Measurements from ENCODE around the gene HORMAD2.

HORMAD2 gene

DNA sequence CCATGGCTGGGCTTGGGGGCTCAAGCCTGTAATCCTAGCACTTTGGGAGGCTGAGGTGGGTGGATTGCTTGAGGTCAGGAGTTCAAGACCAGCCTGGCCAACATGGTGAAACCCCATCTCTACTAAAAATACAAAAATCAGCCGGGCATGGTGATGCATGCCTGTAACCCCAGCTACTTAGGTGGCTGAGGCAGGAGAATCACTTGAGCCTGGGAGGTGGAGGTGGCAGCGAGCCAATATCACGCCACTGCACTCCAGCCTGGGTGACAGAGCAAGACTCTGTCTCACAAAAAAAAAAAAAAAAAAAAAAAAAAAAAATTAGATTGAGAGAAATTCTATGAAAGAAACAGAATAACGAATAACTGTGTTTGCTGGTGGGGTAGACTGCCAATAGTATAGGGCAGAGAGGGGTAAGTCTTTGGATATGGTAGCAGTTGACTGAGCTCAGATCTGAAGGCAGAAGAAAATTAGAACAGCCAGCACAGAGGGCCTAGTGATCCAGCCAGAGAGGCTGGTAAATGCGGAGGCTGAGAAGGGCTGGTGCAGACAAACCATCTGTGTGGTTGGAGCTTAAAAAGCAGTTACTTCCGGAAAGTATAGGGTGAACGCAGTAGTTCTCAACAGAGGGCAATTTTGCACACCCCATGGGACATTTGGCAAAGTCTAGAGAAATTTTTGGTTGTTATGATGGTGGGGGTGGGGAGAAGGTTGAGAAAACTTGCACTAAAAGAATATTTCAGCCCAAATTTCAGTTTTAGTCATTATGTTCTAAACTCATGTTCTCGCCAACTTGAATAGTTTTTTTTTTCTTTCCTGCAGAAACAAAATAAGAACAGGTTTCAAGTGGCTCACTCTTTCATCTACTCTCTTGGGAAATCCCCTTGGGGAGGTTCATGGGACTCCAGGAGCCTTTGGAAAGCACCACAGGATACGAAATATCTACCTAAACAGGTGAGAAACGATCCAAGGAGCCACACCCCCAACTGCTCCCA is 1.6 kb upstream of the HORMAD2 start:
- TF ChIP-seq YY1 (IDR thresholded peaks at IDR 0.05; ENCODE audit: low read depth) (no peak), CREB1 (IDR thresholded peaks at IDR 0.05; ENCODE audit: low read depth) (no peak), TEAD4 (IDR thresholded peaks at IDR 0.05) (no peak), EP300 (IDR thresholded peaks at IDR 0.05; ENCODE audit: borderline replicate concordance) (no peak), NFIC (IDR thresholded peaks at IDR 0.05) (no peak), RAD21 (IDR thresholded peaks at IDR 0.05; ENCODE audit: low read depth) (no peak), FOXM1 (IDR thresholded peaks at IDR 0.05; ENCODE audit: borderline replicate concordance, low read depth) (no peak), CEBPB (IDR thresholded peaks at IDR 0.05) (no peak), ZBTB7A (IDR thresholded peaks at IDR 0.05; ENCODE audit: low read depth) (no peak), TAF1 (IDR thresholded peaks at IDR 0.05; ENCODE audit: low read depth) (no peak), EGR1 (IDR thresholded peaks at IDR 0.05) (no peak), TCF12 (IDR thresholded peaks at IDR 0.05; ENCODE audit: low read depth) (no peak)
- TF ChIP-seq, protein P1, sequence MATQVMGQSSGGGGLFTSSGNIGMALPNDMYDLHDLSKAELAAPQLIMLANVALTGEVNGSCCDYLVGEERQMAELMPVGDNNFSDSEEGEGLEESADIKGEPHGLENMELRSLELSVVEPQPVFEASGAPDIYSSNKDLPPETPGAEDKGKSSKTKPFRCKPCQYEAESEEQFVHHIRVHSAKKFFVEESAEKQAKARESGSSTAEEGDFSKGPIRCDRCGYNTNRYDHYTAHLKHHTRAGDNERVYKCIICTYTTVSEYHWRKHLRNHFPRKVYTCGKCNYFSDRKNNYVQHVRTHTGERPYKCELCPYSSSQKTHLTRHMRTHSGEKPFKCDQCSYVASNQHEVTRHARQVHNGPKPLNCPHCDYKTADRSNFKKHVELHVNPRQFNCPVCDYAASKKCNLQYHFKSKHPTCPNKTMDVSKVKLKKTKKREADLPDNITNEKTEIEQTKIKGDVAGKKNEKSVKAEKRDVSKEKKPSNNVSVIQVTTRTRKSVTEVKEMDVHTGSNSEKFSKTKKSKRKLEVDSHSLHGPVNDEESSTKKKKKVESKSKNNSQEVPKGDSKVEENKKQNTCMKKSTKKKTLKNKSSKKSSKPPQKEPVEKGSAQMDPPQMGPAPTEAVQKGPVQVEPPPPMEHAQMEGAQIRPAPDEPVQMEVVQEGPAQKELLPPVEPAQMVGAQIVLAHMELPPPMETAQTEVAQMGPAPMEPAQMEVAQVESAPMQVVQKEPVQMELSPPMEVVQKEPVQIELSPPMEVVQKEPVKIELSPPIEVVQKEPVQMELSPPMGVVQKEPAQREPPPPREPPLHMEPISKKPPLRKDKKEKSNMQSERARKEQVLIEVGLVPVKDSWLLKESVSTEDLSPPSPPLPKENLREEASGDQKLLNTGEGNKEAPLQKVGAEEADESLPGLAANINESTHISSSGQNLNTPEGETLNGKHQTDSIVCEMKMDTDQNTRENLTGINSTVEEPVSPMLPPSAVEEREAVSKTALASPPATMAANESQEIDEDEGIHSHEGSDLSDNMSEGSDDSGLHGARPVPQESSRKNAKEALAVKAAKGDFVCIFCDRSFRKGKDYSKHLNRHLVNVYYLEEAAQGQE (IDR thresholded peaks at IDR 0.05; ENCODE audit: low read depth): no peak
- TF ChIP-seq, protein P2, sequence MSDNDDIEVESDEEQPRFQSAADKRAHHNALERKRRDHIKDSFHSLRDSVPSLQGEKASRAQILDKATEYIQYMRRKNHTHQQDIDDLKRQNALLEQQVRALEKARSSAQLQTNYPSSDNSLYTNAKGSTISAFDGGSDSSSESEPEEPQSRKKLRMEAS (IDR thresholded peaks at IDR 0.05): no peak
- TF ChIP-seq, protein P3, sequence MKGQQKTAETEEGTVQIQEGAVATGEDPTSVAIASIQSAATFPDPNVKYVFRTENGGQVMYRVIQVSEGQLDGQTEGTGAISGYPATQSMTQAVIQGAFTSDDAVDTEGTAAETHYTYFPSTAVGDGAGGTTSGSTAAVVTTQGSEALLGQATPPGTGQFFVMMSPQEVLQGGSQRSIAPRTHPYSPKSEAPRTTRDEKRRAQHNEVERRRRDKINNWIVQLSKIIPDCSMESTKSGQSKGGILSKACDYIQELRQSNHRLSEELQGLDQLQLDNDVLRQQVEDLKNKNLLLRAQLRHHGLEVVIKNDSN (IDR thresholded peaks at IDR 0.05): no peak

DNA sequence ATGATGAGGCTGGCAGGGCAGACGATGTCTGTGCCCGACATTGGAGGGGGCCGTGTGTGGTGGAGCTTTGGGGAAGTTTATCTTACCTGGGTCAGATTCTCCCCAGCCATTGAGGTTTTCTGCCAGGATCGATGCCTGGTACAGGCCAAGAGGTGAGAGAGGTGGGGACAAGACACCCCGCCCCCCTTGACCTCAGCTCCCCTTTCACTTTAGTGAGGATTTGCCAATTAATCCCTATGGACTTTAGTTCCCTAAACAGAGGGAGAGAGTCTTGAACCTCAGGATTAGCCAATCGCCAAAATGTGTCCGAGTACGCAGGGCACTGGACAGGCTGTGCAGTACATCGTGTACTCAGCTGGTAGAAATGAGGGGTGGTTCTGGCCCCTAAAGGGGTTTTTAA is 541 bp downstream of the HORMAD2 start:
- TF ChIP-seq TCF12 (IDR thresholded peaks at IDR 0.05; ENCODE audit: low read depth) (no peak), EGR1 (IDR thresholded peaks at IDR 0.05) (no peak)
- TF ChIP-seq, protein P1 (IDR thresholded peaks at IDR 0.05; ENCODE audit: low read depth): no peak

DNA sequence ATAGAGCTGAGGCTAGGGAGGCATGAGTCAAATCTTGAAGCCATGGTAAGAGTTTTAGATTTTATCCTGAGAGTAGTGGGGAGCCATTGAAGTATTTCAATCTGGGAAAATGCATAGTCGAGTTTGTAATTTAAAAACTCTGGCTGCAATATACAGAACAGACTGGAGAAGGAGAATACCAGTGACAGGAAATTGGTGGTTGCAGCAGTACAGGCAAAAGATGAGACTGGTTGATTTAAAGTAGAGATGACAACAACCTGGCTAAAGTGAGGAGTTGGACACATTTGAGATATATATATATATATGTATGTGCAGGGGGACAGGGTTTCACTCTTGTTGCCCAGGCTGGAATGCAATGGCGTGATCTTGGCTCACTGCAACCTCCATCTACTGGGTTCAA is 6.2 kb downstream of the HORMAD2 start:
- TF ChIP-seq EP300 (IDR thresholded peaks at IDR 0.05; ENCODE audit: borderline replicate concordance) (no peak), CREB1 (IDR thresholded peaks at IDR 0.05; ENCODE audit: low read depth) (no peak), YY1 (IDR thresholded peaks at IDR 0.05; ENCODE audit: low read depth) (no peak), NFIC (IDR thresholded peaks at IDR 0.05) (no peak), ZBTB7A (IDR thresholded peaks at IDR 0.05; ENCODE audit: low read depth) (no peak), CEBPB (IDR thresholded peaks at IDR 0.05) (no peak), EGR1 (IDR thresholded peaks at IDR 0.05) (no peak), TEAD4 (IDR thresholded peaks at IDR 0.05) (no peak), FOXM1 (IDR thresholded peaks at IDR 0.05; ENCODE audit: borderline replicate concordance, low read depth) (no peak), RAD21 (IDR thresholded peaks at IDR 0.05; ENCODE audit: low read depth) (no peak), TAF1 (IDR thresholded peaks at IDR 0.05; ENCODE audit: low read depth) (no peak), TCF12 (IDR thresholded peaks at IDR 0.05; ENCODE audit: low read depth) (no peak)
- TF ChIP-seq, protein P3 (IDR thresholded peaks at IDR 0.05): no peak
- TF ChIP-seq, protein P2 (IDR thresholded peaks at IDR 0.05): no peak
- TF ChIP-seq, protein P1 (IDR thresholded peaks at IDR 0.05; ENCODE audit: low read depth): no peak

DNA sequence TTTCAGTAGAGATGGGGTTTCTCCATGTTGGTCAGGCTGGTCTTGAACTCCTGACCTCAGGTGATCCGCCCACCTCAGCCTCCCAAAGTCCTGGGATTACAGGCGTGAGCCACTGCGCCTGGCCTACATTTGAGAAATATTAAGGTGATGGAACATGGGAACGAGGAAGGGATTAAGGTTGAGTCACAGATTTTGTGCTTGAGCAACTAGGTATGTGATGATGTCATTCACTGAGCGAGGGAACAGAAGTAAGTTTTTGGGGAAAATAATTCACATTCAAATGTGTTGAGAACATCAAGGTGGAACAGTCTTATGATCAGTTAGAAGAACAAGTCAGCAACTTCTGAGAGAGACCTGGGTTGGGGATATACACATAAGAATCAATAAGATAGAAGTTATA is 6.8 kb downstream of the HORMAD2 start:
- TF ChIP-seq CEBPB (IDR thresholded peaks at IDR 0.05) (peak; percentile 74), TEAD4 (IDR thresholded peaks at IDR 0.05) (peak; percentile 86), EP300 (IDR thresholded peaks at IDR 0.05; ENCODE audit: borderline replicate concordance) (peak; percentile 52; the same call in 1 of the 2 replicates), TCF12 (IDR thresholded peaks at IDR 0.05; ENCODE audit: low read depth) (peak; percentile 62; the same call in 1 of the 2 replicates)
